Measurements from ENCODE around the gene LRP6. TPM values are rescaled to one million over a fixed set of nuclear protein-coding genes. Genes with fewer than 3 reads are reported as not detected.

The LRP6 gene
- polyA plus RNA-seq, 1 donor from 2014 or later, result 33.5 TPM

DNA sequence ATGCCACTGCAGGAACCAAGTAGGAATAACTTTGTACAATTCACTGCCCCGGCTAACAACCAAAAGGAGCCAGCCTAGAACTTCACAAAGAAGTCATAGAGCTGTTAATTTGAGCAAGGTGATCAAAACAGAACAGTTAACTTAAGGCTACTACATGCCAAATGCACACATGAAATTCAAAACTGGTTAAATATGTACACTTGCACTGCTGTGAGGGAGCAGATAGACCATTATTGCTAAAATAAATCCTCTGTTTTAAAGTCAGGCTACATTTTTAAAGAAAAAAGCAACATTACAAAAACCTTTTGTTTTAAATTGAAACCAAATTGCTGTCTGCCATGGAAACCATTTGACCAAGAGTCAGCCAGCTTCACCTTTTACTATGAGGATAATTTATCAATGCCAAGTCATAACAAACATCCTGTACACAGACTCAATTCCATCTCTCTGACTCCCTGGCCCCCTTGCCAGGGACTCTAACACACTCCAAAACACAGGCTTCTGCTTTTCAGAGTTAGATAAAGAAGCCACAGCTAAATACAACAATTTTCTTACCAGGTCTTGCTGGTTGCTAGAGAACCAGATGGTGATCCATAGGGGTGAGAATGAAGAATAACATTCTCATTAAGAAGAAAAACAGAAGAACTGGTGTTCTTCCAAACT lies 84.0 kb downstream of the LRP6 start:
- no peaks in the 10 kb centered on the region for H4K20me1 ChIP-seq (ENCODE audit: insufficient read depth)
- H3K27ac ChIP-seq (ENCODE audit: low read length), result no peak overlapping the region
- no peak overlapping the region for H2AFZ ChIP-seq (ENCODE audit: low read depth, low read length)
- H3K79me2 ChIP-seq (replicated peaks; ENCODE audit: insufficient read depth, low read length), result peaks cover 10% of the 10 kb centered on the region
- no peak overlapping the region for H3K4me3 ChIP-seq (ENCODE audit: low read length)
- H3K4me2 ChIP-seq (ENCODE audit: low read length), result no peak overlapping the region
- no peaks in the 10 kb centered on the region for H3F3A ChIP-seq (ENCODE audit: insufficient read depth, low read length, poor library complexity, severe bottlenecking)
- no peaks in the 10 kb centered on the region for H3K9me3 ChIP-seq (ENCODE audit: low read length)
- H3K9me2 ChIP-seq (ENCODE audit: insufficient read depth, low read length), result no peaks in the 10 kb centered on the region
- no peaks in the 10 kb centered on the region for H3K27me3 ChIP-seq (ENCODE audit: insufficient read depth, low read depth, low read length)
- H3K9ac ChIP-seq (ENCODE audit: low read length), result no peak overlapping the region
- no peaks in the 10 kb centered on the region for H3K36me3 ChIP-seq (ENCODE audit: insufficient read depth, low read length)
- TF ChIP-seq EZH2 (IDR thresholded peaks at IDR 0.05; ENCODE audit: borderline replicate concordance, insufficient read depth, low read length, poor library complexity, severe bottlenecking) (no peak), SMC3 (conservative IDR thresholded peaks at IDR 0.05; ENCODE audit: poor library complexity) (no peak), MXI1 (conservative IDR thresholded peaks at IDR 0.05; ENCODE audit: poor library complexity, severe bottlenecking) (no peak), RAD21 (conservative IDR thresholded peaks at IDR 0.05) (no peak), EP300 (conservative IDR thresholded peaks at IDR 0.05; ENCODE audit: poor library complexity, severe bottlenecking) (no peak), POLR2AphosphoS5 (IDR thresholded peaks at IDR 0.05) (no peak), TAF1 (IDR thresholded peaks at IDR 0.05; ENCODE audit: low read depth) (no peak)
- TF ChIP-seq, protein P1, sequence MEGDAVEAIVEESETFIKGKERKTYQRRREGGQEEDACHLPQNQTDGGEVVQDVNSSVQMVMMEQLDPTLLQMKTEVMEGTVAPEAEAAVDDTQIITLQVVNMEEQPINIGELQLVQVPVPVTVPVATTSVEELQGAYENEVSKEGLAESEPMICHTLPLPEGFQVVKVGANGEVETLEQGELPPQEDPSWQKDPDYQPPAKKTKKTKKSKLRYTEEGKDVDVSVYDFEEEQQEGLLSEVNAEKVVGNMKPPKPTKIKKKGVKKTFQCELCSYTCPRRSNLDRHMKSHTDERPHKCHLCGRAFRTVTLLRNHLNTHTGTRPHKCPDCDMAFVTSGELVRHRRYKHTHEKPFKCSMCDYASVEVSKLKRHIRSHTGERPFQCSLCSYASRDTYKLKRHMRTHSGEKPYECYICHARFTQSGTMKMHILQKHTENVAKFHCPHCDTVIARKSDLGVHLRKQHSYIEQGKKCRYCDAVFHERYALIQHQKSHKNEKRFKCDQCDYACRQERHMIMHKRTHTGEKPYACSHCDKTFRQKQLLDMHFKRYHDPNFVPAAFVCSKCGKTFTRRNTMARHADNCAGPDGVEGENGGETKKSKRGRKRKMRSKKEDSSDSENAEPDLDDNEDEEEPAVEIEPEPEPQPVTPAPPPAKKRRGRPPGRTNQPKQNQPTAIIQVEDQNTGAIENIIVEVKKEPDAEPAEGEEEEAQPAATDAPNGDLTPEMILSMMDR (IDR thresholded peaks at IDR 0.05; ENCODE audit: poor library complexity, severe bottlenecking), result no peak
- TF ChIP-seq, protein P2, sequence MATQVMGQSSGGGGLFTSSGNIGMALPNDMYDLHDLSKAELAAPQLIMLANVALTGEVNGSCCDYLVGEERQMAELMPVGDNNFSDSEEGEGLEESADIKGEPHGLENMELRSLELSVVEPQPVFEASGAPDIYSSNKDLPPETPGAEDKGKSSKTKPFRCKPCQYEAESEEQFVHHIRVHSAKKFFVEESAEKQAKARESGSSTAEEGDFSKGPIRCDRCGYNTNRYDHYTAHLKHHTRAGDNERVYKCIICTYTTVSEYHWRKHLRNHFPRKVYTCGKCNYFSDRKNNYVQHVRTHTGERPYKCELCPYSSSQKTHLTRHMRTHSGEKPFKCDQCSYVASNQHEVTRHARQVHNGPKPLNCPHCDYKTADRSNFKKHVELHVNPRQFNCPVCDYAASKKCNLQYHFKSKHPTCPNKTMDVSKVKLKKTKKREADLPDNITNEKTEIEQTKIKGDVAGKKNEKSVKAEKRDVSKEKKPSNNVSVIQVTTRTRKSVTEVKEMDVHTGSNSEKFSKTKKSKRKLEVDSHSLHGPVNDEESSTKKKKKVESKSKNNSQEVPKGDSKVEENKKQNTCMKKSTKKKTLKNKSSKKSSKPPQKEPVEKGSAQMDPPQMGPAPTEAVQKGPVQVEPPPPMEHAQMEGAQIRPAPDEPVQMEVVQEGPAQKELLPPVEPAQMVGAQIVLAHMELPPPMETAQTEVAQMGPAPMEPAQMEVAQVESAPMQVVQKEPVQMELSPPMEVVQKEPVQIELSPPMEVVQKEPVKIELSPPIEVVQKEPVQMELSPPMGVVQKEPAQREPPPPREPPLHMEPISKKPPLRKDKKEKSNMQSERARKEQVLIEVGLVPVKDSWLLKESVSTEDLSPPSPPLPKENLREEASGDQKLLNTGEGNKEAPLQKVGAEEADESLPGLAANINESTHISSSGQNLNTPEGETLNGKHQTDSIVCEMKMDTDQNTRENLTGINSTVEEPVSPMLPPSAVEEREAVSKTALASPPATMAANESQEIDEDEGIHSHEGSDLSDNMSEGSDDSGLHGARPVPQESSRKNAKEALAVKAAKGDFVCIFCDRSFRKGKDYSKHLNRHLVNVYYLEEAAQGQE (IDR thresholded peaks at IDR 0.05; ENCODE audit: borderline replicate concordance), result no peak

DNA sequence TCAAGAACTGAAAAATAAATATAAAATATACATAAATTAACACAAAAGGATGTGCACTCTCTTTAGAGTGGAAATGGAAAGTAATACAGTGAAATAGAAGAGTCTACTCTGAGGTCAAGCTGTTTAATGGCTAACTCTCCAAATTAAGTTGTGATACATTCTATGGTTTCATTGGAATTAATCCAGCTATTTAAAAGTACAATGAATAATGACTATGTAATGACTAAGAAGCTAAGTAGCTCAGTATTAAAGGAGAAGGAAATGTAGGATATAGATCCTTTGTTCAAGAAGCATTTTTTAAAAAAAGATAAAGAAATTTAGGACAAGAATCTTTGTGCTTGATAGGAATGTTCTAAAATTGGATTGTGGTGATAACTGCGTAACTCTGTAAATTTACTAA lies 85.3 kb downstream of the LRP6 start:
- no peaks in the 10 kb centered on the region for H3K36me3 ChIP-seq (ENCODE audit: insufficient read depth, low read length)
- no peak overlapping the region for H3K27ac ChIP-seq (ENCODE audit: low read length)

More for the DNA sequence above, 85.3 kb downstream of the LRP6 start:
- H2AFZ ChIP-seq (ENCODE audit: low read depth, low read length), result no peak overlapping the region
- no peaks in the 10 kb centered on the region for H4K20me1 ChIP-seq (ENCODE audit: insufficient read depth)
- H3K27me3 ChIP-seq (ENCODE audit: insufficient read depth, low read depth, low read length), result no peaks in the 10 kb centered on the region
- H3F3A ChIP-seq (ENCODE audit: insufficient read depth, low read length, poor library complexity, severe bottlenecking), result no peaks in the 10 kb centered on the region
- no peak overlapping the region for H3K9ac ChIP-seq (ENCODE audit: low read length)
- H3K79me2 ChIP-seq (replicated peaks; ENCODE audit: insufficient read depth, low read length), result peaks cover 10% of the 10 kb centered on the region
- no peaks in the 10 kb centered on the region for H3K9me3 ChIP-seq (ENCODE audit: low read length)
- no peak overlapping the region for H3K4me3 ChIP-seq (ENCODE audit: low read length)
- TF ChIP-seq SMC3 (conservative IDR thresholded peaks at IDR 0.05; ENCODE audit: poor library complexity) (no peak), TAF1 (IDR thresholded peaks at IDR 0.05; ENCODE audit: low read depth) (no peak), POLR2AphosphoS5 (IDR thresholded peaks at IDR 0.05) (no peak), RAD21 (conservative IDR thresholded peaks at IDR 0.05) (no peak), EP300 (conservative IDR thresholded peaks at IDR 0.05; ENCODE audit: poor library complexity, severe bottlenecking) (no peak), MXI1 (conservative IDR thresholded peaks at IDR 0.05; ENCODE audit: poor library complexity, severe bottlenecking) (no peak), EZH2 (IDR thresholded peaks at IDR 0.05; ENCODE audit: borderline replicate concordance, insufficient read depth, low read length, poor library complexity, severe bottlenecking) (no peak)
- TF ChIP-seq, protein P1 (IDR thresholded peaks at IDR 0.05; ENCODE audit: poor library complexity, severe bottlenecking), result no peak
- TF ChIP-seq, protein P2 (IDR thresholded peaks at IDR 0.05; ENCODE audit: borderline replicate concordance), result no peak
- H3K4me2 ChIP-seq (ENCODE audit: low read length), result no peak overlapping the region
- H3K9me2 ChIP-seq (ENCODE audit: insufficient read depth, low read length), result no peaks in the 10 kb centered on the region
